Pancreas (tissue), 10 donors: ENCODE data around the gene GPC1. TPM values are rescaled to one million over a fixed set of nuclear protein-coding genes. Genes with fewer than 3 reads are reported as not detected.

Source experiments
- ATAC-seq, 4 donors: fragments of 200-7000 bp; cut with Tn5 transposase; one replicate each; pipeline versions ENCODE4 v1.8.0 to v1.9.1; 2020; ENCODE audit warnings: mild to moderate bottlenecking in 4 of 4, moderate library complexity in 4 of 4
- DNase-seq, 6 donors: peaks; one replicate each; pipeline ENCODE4 v3.0.0-alpha.2; 2020
- FAIRE-seq: peaks from 2 replicates; lab custom pipeline; 2012; peaks lifted over from hg19 to GRCh38; lab: Jason Lieb, UNC
- H3K27ac ChIP-seq, 4 donors: fragments of 200-600 bp; sonication (generic); 1 replicate in 3 of 4; 2 replicates in 1 of 4; pipeline versions ENCODE4 v1.5.0 to v1.8.0; 2020
- H3K27me3 ChIP-seq, 4 donors: fragments of 200-600 bp; one replicate each; pipeline ENCODE4 v1.8.0; 2021
- H3K36me3 ChIP-seq, 3 donors: fragments of 200-600 bp; sonication (generic) in 1 of 3; one replicate each; pipeline versions ENCODE4 v1.5.0 to v1.8.0; 2020 to 2021
- H3K4me1 ChIP-seq, 3 donors: fragments of 200-600 bp; one replicate each; pipeline ENCODE4 v1.8.0; 2021
- H3K4me3 ChIP-seq, 4 donors: fragments of 200-600 bp; sonication (generic) in 2 of 4; one replicate each; pipeline versions ENCODE4 v1.5.0 to v1.8.0; 2020 to 2021
- H3K9me3 ChIP-seq, 4 donors: fragments of 200-600 bp; one replicate each; pipeline ENCODE4 v1.8.0; 2021
- WGBS, 2 donors: extraction: QIAGEN DNeasy Blood & Tissue Kit; methylation state at CpG; one replicate each; pipeline ENCODE4 v1.1.7; 2013; 5-methylcytosine and 5-hydroxymethylcytosine counted together
- intact Hi-C, 3 donors: fragments of 100-400 bp; cut with DNase I; formaldehyde crosslinking; loops; one replicate each; pipeline versions ENCODE4 v1.11.1 to v1.14.2; 2022
- polyA plus RNA-seq, 2 donors: library from polyadenylated mRNA; stranded (reverse); fragments of 200-250 nt; gene quantifications; one replicate each; pipeline ENCODE4 v1.2.3, GENCODE V29; 2013
- total RNA-seq, 6 donors: library from RNA; stranded (reverse); fragmentation: NEBNext Ultra II Directional in 4 of 6; extraction: Animal tissue kit (Norgen Biotek cat#: 25700) in 4 of 6; gene quantifications; one replicate each; pipeline versions ENCODE4 v1.2.1 to v1.2.4, GENCODE V29; 2021 to 2023
- TF ChIP-seq, protein P1 (sequence below), 4 donors: fragments of 200-600 bp; sonication (generic) in 3 of 4; IDR thresholded peaks; one replicate each; pipeline versions ENCODE4 v1.5.0 to v1.8.0; 2021; ENCODE audit warnings: antibody characterized with exemption in 4 of 4
- donor health status: healthy with polysubstance abuse.
- donor health status: DM: no; HTN: no; CAD: no; lungs with moderate emphysema.
- donor health status: DM: no; HTN: no; CAD: no.
- donor health status: control.
- donor health status: control.
- donor health status: Bipolar disorder and iron deficiency.
- donor health status: DM: yes; HTN: yes; CAD: no.
- donor health status: DM: no; HTN: no; CAD: no.
- donor health status: DM: no; HTN: no; CAD: no.
- donor health status: DM: yes; HTN: yes; CAD: no.

The GPC1 gene
- total and polyA plus RNA-seq, 8 donors = 11.7 to 37.6 (median 18.0) TPM

DNA sequence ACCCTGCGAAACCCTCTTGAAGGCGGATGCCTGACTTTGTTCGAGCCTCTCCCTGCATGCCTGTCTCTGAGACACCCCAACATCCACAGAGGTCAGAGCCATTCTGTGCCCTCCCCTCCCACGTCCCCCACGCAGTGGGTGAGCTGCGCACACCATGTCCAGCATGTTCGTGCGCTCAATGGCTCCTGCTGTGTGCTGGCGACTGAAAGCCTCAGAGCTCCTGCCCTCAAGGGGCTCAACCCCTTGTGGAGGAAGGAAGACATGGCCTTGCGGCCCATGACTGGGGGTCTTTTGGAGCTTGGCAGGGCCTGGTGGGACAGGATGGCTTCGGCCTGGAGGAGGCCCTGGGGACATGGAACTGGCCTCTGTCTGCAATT is 76.6 kb downstream of the GPC1 start:
- TF ChIP-seq, protein P1, sequence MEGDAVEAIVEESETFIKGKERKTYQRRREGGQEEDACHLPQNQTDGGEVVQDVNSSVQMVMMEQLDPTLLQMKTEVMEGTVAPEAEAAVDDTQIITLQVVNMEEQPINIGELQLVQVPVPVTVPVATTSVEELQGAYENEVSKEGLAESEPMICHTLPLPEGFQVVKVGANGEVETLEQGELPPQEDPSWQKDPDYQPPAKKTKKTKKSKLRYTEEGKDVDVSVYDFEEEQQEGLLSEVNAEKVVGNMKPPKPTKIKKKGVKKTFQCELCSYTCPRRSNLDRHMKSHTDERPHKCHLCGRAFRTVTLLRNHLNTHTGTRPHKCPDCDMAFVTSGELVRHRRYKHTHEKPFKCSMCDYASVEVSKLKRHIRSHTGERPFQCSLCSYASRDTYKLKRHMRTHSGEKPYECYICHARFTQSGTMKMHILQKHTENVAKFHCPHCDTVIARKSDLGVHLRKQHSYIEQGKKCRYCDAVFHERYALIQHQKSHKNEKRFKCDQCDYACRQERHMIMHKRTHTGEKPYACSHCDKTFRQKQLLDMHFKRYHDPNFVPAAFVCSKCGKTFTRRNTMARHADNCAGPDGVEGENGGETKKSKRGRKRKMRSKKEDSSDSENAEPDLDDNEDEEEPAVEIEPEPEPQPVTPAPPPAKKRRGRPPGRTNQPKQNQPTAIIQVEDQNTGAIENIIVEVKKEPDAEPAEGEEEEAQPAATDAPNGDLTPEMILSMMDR (IDR thresholded peaks at IDR 0.05) = no peak
- 92 to 93% methylated on average over 11 of the region's 11 CpGs for WGBS, 2 donors
- no peaks in the 10 kb centered on the region for H3K27me3 ChIP-seq
- no peak overlapping the region for H3K4me3 ChIP-seq
- no peaks in the 10 kb centered on the region for H3K4me1 ChIP-seq
- H3K36me3 ChIP-seq = no peaks in the 10 kb centered on the region
- H3K9me3 ChIP-seq = no peaks in the 10 kb centered on the region
- DNase-seq = peak in 1 of 6 donors; percentile 5
- no peak for FAIRE-seq
- intact Hi-C loops = no loop called here
- ATAC-seq = no peak
- no peak overlapping the region for H3K27ac ChIP-seq

GRCh38 chr2:240512666-240513535 is 77.4 kb downstream of the GPC1 start:
- intact Hi-C loops = no loop called here
- Histone ChIP-seq H3K4me1 (no peaks in the 10 kb centered on the region), H3K27me3 (no peaks in the 10 kb centered on the region), H3K4me3 (no peak overlapping the region), H3K27ac (no peak overlapping the region), H3K36me3 (no peaks in the 10 kb centered on the region), H3K9me3 (no peaks in the 10 kb centered on the region)
- FAIRE-seq (no peak), DNase-seq (peak in 2 of 6 donors; percentile 7 to 9), ATAC-seq (no peak)
- 90% methylated on average over 21 of the region's 21 CpGs for WGBS, 2 donors
- TF ChIP-seq, protein P1 (IDR thresholded peaks at IDR 0.05) = no peak

- TF ChIP-seq, protein P1 (IDR thresholded peaks at IDR 0.05) = peak; percentile 59 to 75 (median 70)
- no peaks in the 10 kb centered on the region for H3K36me3 ChIP-seq
- intact Hi-C loops = no loop called here
- H3K4me3 ChIP-seq = no peak overlapping the region
- peak; percentile 93 to 99 (median 98) for ATAC-seq
- H3K27me3 ChIP-seq = no peaks in the 10 kb centered on the region
- WGBS, 2 donors = 39 to 43% methylated on average over 13 of the region's 13 CpGs
- H3K27ac ChIP-seq = no peak overlapping the region
- FAIRE-seq = no peak
- peak; percentile 63 to 90 (median 82) for DNase-seq
- no peaks in the 10 kb centered on the region for H3K4me1 ChIP-seq
- no peaks in the 10 kb centered on the region for H3K9me3 ChIP-seq
Observed at GRCh38 chr2:240513549-240514287, 78.3 kb downstream of the GPC1 start.

GRCh38 chr2:240514631-240515030 is 79.2 kb downstream of the GPC1 start:
- Histone ChIP-seq H3K27me3 (no peaks in the 10 kb centered on the region), H3K4me1 (no peaks in the 10 kb centered on the region), H3K36me3 (no peaks in the 10 kb centered on the region), H3K27ac (no peak overlapping the region), H3K9me3 (no peaks in the 10 kb centered on the region), H3K4me3 (no peak overlapping the region)
- intact Hi-C loops = no loop called here
- WGBS, 2 donors = 90 to 96% methylated on average over 2 of the region's 2 CpGs
- ATAC-seq (no peak), DNase-seq (peak in 3 of 6 donors; percentile 7 to 33 (median 16)), FAIRE-seq (no peak)
- TF ChIP-seq, protein P1 (IDR thresholded peaks at IDR 0.05) = no peak
